SKM-1 (cell line): ENCODE measurements around the gene VWA8.
A peak's percentile ranks its signal among the peaks of the same experiment; 100 is the strongest.
"Not testable (repeated sequence)": the region's sequence is repeated elsewhere in the genome, so short reads cannot be mapped to it uniquely, and the experiment has no call there.

Experiments used
- DNase-seq: peaks from one replicate; lab custom pipeline; 2025; ENCODE audit not compliant: unreplicated experiment; lab: John Stamatoyannopoulos, UW

The VWA8 gene

GRCh38 chr13:41928323-41928722 lies 32.6 kb downstream of the VWA8 start:
- no peak for DNase-seq

- DNase-seq, result no peak
These were observed 35.9 kb downstream of the VWA8 start for GRCh38 chr13:41925014-41925413.

- DNase-seq, result not testable (repeated sequence)
These were observed 38.0 kb downstream of the VWA8 start for GRCh38 chr13:41922894-41923293.

- DNase-seq, result no peak
These were observed 41.0 kb downstream of the VWA8 start for GRCh38 chr13:41919741-41920487.

- DNase-seq, result no peak
These were observed 41.7 kb downstream of the VWA8 start for GRCh38 chr13:41919031-41919740.

- no peak for DNase-seq
These were observed 43.3 kb downstream of the VWA8 start for GRCh38 chr13:41917641-41918040.

- DNase-seq, result no peak
These were observed 44.5 kb downstream of the VWA8 start for GRCh38 chr13:41916173-41916954.

- DNase-seq, result no peak
These were observed 45.8 kb downstream of the VWA8 start for GRCh38 chr13:41915081-41915480.

GRCh38 chr13:41914552-41914951 lies 46.4 kb downstream of the VWA8 start:
- DNase-seq, result no peak

GRCh38 chr13:41909506-41909905 lies 51.4 kb downstream of the VWA8 start:
- DNase-seq, result no peak

- DNase-seq, result peak; percentile 14
These were observed 55.2 kb downstream of the VWA8 start for GRCh38 chr13:41905600-41906254.

GRCh38 chr13:41900918-41901317 lies 60.0 kb downstream of the VWA8 start:
- no peak for DNase-seq

GRCh38 chr13:41898411-41898810 lies 62.5 kb downstream of the VWA8 start:
- DNase-seq, result not testable (repeated sequence)

GRCh38 chr13:41897126-41897525 lies 63.8 kb downstream of the VWA8 start:
- no peak for DNase-seq

- no peak for DNase-seq
These were observed 65.4 kb downstream of the VWA8 start for GRCh38 chr13:41895478-41895877.

- DNase-seq, result no peak
These were observed 69.8 kb downstream of the VWA8 start for GRCh38 chr13:41891119-41891518.

- DNase-seq, result no peak
These were observed 77.8 kb downstream of the VWA8 start for GRCh38 chr13:41883147-41883546.

- DNase-seq, result not testable (repeated sequence)
These were observed 79.0 kb downstream of the VWA8 start for GRCh38 chr13:41881890-41882289.

GRCh38 chr13:41880966-41881365 lies 79.9 kb downstream of the VWA8 start:
- DNase-seq, result no peak

GRCh38 chr13:41864658-41865057 lies 96.3 kb downstream of the VWA8 start:
- peak; percentile 70 for DNase-seq

- DNase-seq, result not testable (repeated sequence)
These were observed 98.2 kb downstream of the VWA8 start for GRCh38 chr13:41862659-41863058.
